HG03103 (cell line): ENCODE data around the gene ARHGAP45.

Experiments
- ATAC-seq: cut with Tn5 transposase; IDR thresholded peaks from one replicate; pipeline ENCODE4 v1.9.1; 2021; ENCODE audit warnings: low read depth; ENCODE audit not compliant: unreplicated experiment

ARHGAP45 gene

DNA sequence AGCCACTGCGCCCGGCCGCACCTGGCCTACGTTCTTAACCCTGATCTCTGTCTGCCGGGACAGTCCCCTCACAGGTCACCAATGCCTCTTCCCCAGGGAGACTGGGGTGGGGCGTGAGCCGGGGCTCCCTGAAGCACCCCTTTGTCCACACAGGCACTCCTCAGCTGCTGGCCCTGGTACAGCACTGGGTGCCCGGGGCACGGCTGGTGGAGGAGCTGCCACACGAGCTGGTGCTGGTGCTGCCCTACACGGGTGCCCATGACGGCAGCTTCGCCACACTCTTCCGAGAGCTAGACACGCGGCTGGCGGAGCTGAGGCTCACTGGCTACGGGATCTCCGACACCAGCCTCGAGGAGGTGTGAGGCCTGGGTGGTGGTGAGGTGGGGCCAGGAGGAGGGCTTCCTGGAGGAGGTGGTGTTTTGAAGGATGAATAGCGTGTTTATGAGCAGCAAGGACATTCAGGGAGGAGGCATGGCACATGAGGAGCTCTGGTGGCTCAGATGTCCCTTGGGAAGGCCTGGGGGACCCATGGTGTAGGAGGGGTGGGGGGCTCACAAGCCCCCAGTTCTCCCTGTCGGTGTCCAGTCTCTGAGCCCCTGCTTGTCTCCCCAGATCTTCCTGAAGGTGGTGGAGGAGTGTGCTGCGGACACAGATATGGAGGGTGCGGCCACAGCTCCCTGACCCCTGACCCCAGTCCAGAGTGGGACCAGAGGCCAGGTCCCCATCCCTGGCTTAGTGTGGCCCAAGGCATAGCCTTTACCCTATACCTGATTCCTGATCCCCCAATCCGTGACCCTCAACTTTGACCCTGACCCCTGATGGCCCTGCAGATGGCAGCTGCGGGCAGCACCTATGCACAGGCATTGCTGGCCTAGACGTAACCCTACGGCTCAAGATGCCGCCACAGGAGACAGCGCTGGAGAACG is 13.5 kb upstream of the ARHGAP45 start:
- ATAC-seq: no peak

DNA sequence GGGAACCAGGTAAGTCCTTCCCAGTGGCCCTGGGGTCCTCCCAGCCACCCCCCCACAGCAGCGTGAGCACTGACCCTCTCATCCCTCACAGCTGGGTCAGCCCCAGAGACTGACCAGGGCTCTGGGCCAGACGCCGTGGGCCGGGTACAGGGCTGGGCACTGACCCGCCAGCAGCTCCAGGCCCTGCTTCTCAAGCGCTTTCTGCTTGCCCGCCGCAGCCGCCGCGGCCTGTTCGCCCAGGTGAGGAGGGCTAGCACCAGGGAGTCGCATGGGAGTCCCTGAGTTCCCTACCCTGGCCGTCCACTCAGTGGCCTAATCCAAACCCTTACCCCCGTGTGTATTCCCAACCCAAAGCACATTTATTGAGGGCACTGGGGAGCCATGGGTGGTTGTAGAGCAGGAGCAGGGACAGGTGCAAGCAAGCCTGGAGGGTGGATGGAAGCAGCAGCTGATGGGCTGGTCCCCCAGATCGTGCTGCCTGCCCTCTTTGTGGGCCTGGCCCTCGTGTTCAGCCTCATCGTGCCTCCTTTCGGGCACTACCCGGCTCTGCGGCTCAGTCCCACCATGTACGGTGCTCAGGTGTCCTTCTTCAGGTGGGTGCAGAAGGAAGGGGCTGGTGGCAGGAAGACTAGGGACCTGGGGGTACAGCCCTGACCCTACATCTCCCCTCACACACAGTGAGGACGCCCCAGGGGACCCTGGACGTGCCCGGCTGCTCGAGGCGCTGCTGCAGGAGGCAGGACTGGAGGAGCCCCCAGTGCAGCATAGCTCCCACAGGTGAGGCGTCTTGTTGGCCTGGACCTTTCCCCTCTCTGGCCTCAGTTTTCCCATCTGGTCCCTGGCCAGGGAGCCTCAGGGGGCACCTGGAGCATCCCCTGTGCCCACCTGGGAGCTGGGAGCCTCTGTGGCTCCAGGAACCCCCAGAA is 12.6 kb upstream of the ARHGAP45 start:
- ATAC-seq: no peak

DNA sequence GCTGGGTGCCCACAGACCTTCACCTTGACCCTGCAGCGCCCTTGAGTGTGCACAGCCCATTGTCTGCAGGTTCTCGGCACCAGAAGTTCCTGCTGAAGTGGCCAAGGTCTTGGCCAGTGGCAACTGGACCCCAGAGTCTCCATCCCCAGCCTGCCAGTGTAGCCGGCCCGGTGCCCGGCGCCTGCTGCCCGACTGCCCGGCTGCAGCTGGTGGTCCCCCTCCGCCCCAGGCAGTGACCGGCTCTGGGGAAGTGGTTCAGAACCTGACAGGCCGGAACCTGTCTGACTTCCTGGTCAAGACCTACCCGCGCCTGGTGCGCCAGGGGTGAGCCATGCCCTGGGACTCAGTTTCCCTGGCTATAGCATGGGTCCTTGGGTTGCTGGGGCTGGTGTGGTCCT is 11.9 kb upstream of the ARHGAP45 start:
- no peak for ATAC-seq

DNA sequence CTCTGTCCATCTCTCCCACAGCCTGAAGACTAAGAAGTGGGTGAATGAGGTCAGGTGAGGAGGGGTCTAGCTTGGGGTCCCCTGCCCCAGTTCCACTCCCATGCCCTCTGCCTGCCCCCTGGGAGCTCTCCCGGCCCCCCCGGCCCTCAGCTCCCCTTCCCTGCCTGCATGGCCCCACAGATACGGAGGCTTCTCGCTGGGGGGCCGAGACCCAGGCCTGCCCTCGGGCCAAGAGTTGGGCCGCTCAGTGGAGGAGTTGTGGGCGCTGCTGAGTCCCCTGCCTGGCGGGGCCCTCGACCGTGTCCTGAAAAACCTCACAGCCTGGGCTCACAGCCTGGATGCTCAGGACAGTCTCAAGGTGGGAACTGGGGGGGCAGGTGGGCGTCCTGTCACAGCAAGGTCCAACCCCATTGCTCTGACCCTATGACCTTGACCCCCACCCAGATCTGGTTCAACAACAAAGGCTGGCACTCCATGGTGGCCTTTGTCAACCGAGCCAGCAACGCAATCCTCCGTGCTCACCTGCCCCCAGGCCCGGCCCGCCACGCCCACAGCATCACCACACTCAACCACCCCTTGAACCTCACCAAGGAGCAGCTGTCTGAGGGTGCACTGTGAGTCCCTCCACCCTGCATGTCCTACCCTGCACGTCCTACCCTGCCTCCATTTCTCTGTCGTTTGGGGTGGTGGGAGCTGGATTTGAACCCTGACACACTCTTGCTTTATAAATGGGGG is 10.9 kb upstream of the ARHGAP45 start:
- no peak for ATAC-seq

DNA sequence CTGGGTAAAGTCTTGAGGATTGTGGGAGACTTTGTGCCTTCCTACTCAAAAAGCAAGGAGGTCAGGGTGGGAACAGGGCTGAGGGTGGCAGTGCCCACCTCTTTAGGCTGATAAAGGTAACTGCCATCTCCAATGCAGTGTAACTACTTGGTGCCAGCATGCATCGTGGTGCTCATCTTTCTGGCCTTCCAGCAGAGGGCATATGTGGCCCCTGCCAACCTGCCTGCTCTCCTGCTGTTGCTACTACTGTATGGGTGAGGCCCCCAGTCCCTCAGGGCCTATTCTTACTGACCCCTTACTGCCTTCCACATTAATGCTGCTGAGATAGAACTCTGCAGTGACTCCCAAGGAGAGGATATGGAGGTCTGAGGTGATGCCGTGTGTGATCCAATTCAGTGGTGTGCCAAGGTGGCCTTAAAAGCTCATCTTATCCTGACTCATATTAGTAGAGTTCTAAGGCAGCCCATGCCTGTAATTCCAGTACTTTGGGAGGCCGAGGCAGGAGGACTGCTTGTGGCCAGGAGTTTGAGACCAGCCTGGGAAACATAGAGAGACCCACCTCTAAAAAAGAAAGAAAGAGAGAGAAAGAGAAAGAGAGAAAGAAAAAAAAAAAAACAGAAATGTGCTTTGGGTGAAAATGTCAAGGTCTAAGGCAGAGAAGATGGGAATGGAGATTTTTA is 9.7 kb upstream of the ARHGAP45 start:
- ATAC-seq: no peak

DNA sequence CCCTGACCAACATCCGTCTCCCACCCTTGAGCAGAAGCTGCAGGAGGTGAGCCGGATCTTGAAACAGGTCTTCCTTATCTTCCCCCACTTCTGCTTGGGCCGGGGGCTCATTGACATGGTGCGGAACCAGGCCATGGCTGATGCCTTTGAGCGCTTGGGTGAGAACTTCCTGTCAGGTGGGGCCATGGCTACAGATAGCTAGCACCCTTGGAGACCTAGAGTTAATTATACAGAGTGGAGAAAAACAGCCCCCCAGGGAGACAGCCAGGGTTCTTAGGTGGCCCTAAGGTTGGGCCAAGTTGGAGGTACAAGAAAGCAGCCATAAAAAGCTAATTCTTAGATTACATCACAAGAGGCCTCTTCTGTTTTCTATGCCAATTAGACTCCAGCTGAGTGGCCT is 8.9 kb upstream of the ARHGAP45 start:
- no peak for ATAC-seq

DNA sequence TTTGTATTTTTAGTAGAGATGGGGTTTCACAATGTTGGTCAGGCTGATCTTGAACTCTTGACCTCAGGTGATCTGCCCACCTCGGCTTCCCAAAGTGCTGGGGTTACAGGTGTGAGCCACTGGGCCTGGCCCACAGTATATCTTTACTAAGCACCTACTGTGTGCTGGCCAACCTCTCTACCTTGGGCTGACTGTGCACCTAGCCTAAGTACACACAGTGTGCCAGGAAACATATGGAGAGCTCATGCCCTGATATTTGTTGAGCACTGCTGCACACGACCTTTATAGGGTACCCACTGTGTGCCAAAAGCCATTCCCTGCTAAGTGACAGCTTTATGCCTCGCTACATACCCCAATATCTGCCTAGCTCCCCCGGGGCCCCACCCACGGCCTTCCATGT is 6.3 kb upstream of the ARHGAP45 start:
- ATAC-seq: no peak

DNA sequence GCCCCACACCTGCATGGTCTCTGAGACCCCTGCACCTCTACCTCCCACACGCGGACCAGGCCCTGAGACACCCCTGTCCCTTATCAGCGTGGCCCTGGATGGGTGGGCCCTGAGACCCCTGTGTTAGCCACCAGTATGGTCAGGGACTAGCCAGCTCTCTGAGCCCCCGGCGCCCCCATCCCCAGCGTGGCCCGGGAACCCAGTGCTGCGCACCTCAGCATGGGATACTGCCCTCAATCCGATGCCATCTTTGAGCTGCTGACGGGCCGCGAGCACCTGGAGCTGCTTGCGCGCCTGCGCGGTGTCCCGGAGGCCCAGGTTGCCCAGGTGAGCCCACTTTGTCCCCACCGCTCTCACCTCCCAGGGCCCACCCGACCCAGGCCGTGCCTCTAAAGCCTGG is 5.0 kb upstream of the ARHGAP45 start:
- no peak for ATAC-seq

DNA sequence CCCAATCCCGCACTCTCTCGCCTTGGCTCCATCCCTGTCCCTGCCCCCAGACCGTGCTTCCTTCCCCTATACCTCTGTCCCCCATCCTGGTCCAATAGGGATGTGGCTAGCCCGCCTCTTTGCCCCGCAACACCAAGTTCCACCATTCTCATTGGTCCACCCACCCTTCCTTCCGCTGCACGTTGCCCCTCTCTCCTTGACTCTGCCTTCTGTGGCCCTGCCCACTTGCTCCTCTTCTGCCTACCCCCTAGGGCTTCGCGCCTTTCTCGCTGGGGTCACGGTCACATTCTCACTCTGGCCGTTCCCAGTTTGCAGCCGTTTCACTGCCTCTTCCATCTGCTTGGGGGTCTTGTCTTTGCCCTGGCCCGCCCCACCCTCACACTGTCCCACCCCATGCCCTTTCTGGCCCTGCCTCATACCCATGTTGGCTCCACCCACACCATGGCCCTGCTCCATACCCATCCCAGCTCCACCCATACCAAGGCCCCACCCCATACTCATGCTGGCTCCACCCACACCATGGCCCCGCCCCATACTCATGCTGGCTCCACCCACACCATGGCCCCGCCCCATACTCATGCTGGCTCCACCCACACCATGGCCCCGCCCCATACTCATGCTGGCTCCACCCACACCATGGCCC is 4.5 kb upstream of the ARHGAP45 start:
- ATAC-seq: no peak

DNA sequence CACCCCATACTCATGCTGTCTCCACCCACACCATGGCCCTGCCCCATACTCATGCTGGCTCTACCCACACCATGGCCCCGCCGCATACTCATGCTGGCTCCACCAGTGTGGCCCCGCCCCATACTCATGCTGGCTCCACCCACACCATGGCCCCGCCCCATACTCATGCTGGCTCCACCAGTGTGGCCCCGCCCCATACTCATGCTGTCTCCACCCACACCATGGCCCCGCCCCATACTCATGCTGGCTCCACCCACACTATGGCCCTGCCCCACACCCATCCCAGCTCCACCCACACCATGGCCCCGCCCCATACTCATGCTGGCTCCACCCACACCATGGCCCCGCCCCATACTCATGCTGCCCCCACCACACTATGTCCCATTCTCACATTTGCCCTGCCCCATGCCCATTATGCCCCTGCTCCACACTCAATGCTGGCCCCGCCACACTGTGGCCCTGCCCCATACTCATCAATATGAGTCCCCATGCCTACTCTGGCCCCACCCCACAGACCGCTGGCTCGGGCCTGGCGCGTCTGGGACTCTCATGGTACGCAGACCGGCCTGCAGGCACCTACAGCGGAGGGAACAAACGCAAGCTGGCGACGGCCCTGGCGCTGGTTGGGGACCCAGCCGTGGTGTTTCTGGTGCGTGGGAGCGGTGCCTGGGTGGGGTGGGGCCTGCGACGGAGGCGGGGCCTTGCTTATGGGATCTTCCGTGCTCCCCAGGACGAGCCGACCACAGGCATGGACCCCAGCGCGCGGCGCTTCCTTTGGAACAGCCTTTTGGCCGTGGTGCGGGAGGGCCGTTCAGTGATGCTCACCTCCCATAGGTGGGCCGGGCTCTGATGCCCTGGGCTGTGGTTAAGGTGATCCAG is 3.7 kb upstream of the ARHGAP45 start:
- no peak for ATAC-seq

DNA sequence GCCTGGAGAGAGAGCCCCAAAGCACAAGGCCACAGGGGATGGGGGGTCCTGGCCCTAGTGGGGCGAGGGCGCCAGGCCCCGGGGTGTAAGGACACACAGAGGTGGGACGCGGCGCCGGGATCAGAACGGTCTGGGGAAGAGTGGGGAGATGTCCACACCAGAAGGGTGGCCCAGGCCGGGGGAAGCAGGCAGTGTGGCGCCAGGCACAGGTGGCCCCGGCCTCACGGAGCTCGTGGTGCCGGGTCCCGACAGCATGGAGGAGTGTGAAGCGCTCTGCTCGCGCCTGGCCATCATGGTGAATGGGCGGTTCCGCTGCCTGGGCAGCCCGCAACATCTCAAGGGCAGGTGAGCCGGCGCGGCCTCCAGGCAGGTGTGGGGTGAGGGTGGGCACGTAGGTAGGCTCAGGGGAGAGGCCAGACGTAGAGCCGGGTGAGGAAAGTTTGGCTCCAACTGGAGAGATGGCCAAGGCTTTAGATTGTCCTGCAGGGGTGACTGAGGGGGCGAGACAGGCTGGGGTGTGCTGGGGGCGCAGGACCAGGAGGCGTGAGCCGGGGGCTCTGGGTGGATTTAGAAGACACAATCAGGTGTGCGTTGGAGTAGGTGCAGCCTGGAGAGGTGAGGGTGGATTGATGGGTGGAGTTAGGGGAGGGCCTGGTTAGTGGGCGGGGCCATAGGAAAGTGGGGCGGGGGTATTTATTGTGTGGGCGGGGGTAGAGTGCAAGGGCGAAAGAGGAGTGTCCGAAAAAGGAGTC is 2.9 kb upstream of the ARHGAP45 start:
- no peak for ATAC-seq

DNA sequence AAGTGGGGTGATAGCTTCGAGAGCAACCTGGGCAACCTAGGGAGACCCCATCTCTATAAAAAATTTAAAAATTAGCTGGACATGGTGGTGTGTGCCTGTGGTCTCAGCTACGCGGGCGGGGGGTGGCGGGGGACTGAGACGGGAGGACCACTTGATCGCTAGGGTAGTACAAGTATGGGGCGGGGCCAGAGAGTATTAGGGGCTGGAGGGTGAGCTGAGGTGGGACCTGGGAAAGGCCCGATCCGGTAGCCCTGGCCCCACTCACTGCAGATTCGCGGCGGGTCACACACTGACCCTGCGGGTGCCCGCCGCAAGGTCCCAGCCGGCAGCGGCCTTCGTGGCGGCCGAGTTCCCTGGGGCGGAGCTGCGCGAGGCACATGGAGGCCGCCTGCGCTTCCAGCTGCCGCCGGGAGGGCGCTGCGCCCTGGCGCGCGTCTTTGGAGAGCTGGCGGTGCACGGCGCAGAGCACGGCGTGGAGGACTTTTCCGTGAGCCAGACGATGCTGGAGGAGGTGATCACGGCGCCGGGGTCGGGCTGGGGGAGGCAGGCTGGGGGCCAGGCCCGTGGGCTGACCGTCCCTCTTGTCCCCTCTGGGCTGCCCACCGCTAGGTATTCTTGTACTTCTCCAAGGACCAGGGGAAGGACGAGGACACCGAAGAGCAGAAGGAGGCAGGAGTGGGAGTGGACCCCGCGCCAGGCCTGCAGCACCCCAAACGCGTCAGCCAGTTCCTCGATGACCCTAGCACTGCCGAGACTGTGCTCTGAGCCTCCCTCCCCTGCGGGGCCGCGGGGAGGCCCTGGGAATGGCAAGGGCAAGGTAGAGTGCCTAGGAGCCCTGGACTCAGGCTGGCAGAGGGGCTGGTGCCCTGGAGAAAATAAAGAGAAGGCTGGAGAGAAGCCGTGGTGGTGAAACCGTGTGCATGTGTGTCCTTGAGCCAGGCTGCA is 2.0 kb upstream of the ARHGAP45 start:
- ATAC-seq: no peak

DNA sequence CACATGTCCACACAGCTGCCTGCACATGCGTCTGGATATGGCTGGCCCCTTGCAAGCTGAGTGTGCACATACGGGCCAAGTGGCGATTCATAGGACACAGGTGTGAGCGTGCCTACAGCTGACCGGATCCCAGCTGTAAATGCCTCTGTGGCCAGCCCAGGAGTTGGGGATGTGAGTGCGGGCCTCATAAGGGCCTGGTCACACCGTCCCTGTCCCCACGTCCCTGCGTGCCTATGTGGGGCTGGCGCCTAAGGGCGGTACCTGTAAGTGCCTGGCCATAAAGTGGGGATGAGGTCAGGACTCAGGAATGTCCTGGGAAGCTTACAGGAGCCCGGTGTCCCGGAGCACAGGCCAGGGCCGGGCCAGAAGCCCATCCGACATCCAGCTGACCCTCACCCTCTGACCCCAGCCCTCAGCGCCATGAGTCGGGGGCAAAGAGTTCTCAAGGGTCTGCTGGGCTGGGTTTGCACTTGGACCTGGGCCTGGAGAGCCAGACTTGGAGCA is 1.3 kb upstream of the ARHGAP45 start:
- no peak for ATAC-seq

DNA sequence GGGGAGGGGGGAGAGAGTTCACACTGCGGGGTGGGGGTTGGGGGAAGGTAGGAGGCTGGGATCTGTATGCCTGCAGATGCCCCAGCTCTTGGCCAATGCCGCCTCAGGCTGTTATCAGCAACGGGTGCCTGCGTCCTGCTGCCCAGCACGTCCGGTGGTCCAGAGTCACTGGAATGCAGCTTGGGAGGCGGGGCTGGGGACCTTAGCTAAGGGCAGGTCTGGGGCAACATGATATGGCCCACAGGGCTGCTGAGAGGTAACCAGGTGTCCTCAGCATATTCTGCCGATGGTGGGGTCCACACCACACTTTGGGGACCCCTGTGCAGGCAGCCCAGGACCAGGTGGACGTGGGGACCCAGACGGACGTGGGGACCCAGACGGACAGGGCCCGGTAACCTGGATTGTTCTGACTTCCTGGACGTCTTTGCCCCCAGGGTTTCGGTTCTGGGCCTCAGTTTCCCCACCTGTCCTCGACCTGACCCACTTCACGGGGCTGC is 668 bp upstream of the ARHGAP45 start:
- ATAC-seq: no peak

DNA sequence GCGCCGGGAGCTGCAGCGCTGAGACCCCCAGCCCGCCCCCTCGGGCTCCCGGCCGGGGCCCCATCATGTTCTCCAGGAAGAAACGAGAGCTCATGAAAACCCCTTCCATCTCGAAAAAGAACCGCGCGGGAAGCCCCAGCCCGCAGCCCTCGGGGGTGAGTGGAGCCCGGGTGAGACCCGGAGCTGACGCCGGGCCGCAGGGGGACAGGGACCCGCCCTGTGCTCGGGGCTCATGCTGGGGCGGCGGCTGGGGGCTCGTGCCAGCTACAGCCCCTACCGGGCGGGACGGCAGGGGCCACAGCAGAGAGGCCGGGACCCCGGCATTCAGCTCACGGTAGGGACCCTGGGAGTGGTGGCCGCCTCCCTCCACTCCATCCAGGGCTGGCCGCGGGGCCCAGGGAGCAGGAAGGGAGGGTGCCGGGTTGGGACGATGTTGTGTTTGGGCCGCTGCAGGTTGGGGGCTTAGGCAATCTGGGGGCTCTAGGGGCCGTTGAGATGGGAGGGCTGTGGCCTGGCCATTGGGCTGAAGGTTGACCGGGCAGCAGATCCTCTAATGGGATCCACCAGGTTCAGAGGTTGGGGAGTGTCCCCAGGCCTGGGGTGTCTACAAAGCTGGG is 482 bp downstream of the ARHGAP45 start:
- ATAC-seq: no peak
